ENCODE data around the gene LRRFIP2.
"Not testable (repeated sequence)": the region's sequence is repeated elsewhere in the genome, so short reads cannot be mapped to it uniquely, and the experiment has no call there.

The LRRFIP2 gene

GRCh38 chr3:37111199-37111598, 63.2 kb downstream of the LRRFIP2 start:
- DNase-seq: no peak

GRCh38 chr3:37107846-37108245, 66.5 kb downstream of the LRRFIP2 start:
- DNase-seq: no peak

GRCh38 chr3:37103103-37103808, 71.1 kb downstream of the LRRFIP2 start:
- DNase-seq: no peak

- DNase-seq: no peak
Observed at GRCh38 chr3:37100411-37100810, 74.0 kb downstream of the LRRFIP2 start.

GRCh38 chr3:37099469-37099868, 74.9 kb downstream of the LRRFIP2 start:
- DNase-seq: no peak

- DNase-seq: no peak
Observed at GRCh38 chr3:37098884-37099283, 75.5 kb downstream of the LRRFIP2 start.

GRCh38 chr3:37097776-37098175, 76.6 kb downstream of the LRRFIP2 start:
- DNase-seq: no peak

- DNase-seq: no peak
Observed at GRCh38 chr3:37096975-37097374, 77.4 kb downstream of the LRRFIP2 start.

- DNase-seq: no peak
Observed at GRCh38 chr3:37096288-37096687, 78.1 kb downstream of the LRRFIP2 start.

GRCh38 chr3:37094636-37095035, 79.7 kb downstream of the LRRFIP2 start:
- DNase-seq: no peak

- DNase-seq: no peak
Observed at GRCh38 chr3:37093481-37093880, 80.9 kb downstream of the LRRFIP2 start.

GRCh38 chr3:37092484-37092883, 81.9 kb downstream of the LRRFIP2 start:
- no peak for DNase-seq

- no peak for DNase-seq
Observed at GRCh38 chr3:37087870-37088269, 86.5 kb downstream of the LRRFIP2 start.

GRCh38 chr3:37086918-37087317, 87.5 kb downstream of the LRRFIP2 start:
- no peak for DNase-seq

- DNase-seq: no peak
Observed at GRCh38 chr3:37082317-37082716, 92.1 kb downstream of the LRRFIP2 start.

- DNase-seq: no peak
Observed at GRCh38 chr3:37075955-37076354, 98.4 kb downstream of the LRRFIP2 start.

GRCh38 chr3:37074178-37074577, 100.2 kb downstream of the LRRFIP2 start:
- no peak for DNase-seq

- DNase-seq: no peak
Observed at GRCh38 chr3:37072892-37073291, 101.5 kb downstream of the LRRFIP2 start.

GRCh38 chr3:37071921-37072320, 102.5 kb downstream of the LRRFIP2 start:
- DNase-seq: no peak

GRCh38 chr3:37068031-37068430, 106.4 kb downstream of the LRRFIP2 start:
- DNase-seq: no peak

GRCh38 chr3:37067577-37067976, 106.8 kb downstream of the LRRFIP2 start:
- DNase-seq: no peak

GRCh38 chr3:37064747-37065146, 109.6 kb downstream of the LRRFIP2 start:
- no peak for DNase-seq

GRCh38 chr3:37058117-37058516, 116.3 kb downstream of the LRRFIP2 start:
- no peak for DNase-seq

GRCh38 chr3:37056826-37057225, 117.6 kb downstream of the LRRFIP2 start:
- no peak for DNase-seq

GRCh38 chr3:37055077-37055476, 119.3 kb downstream of the LRRFIP2 start:
- not testable (repeated sequence) for DNase-seq
